HepG2 (cell line): ENCODE results near the gene PROC. TPM values are rescaled to one million over a fixed set of nuclear protein-coding genes. Genes with fewer than 3 reads are reported as not detected.
A peak's percentile ranks its signal among the peaks of the same experiment; 100 is the strongest.

Source experiments
- AGO1 ChIP-seq: fragments of 200-400 bp; formaldehyde crosslinking; IDR thresholded peaks from 2 replicates; pipeline ENCODE4 v1.6.1; 2017; ENCODE audit warnings: mild to moderate bottlenecking, low read depth, low read length, moderate library complexity; ENCODE audit not compliant: poor library complexity, severe bottlenecking
- ATAD3A ChIP-seq: sonication (generic); formaldehyde crosslinking; IDR thresholded peaks from 2 replicates; pipeline ENCODE4 v1.4.0; 2020; ENCODE audit warnings: missing genetic modification reagents
- CCAR2 ChIP-seq: fragments of 200-400 bp; formaldehyde crosslinking; optimal IDR thresholded peaks from 2 replicates; pipeline ENCODE3; 2018; ENCODE audit warnings: low read depth, mild to moderate bottlenecking, low read length, moderate library complexity
- DMAP1 ChIP-seq: IDR thresholded peaks from 2 replicates; pipeline ENCODE4 v1.6.1; 2016
- DPF2 ChIP-seq: sonication (generic); formaldehyde crosslinking; IDR thresholded peaks from 2 replicates; pipeline ENCODE4 v1.4.0; 2020; ENCODE audit warnings: mild to moderate bottlenecking, low read depth, missing genetic modification reagents, borderline replicate concordance
- FOXA1 ChIP-seq, 2 experiments: fragments of 450-650 bp in 1 of 2; sonication (generic) in 1 of 2; formaldehyde crosslinking in 1 of 2; IDR thresholded peaks; 2 replicates each; pipeline versions ENCODE4 v1.4.0 to v1.6.1; 2016 to 2020; ENCODE audit warnings: missing genetic modification reagents in 1 of 2
- HHEX ChIP-seq: IDR thresholded peaks from 2 replicates; pipeline ENCODE4 v1.6.1; 2016; ENCODE audit warnings: control low read depth
- NFIB ChIP-seq: sonication (generic); formaldehyde crosslinking; IDR thresholded peaks from 2 replicates; pipeline ENCODE4 v1.9.0; 2021; ENCODE audit warnings: missing genetic modification reagents, mild to moderate bottlenecking, borderline replicate concordance
- PHB2 ChIP-seq: fragments of 450-650 bp; IDR thresholded peaks from 2 replicates; pipeline ENCODE4 v1.6.1; 2018; ENCODE audit not compliant: partially characterized antibody
- SAP130 ChIP-seq: IDR thresholded peaks from 2 replicates; pipeline ENCODE4 v1.6.1; 2016; ENCODE audit warnings: low read depth
- SRSF1 ChIP-seq: fragments of 200-400 bp; formaldehyde crosslinking; optimal IDR thresholded peaks from 2 replicates; pipeline ENCODE3; 2017; ENCODE audit warnings: mild to moderate bottlenecking, low read depth, low read length, moderate library complexity
- TCF7 ChIP-seq: sonication (generic); IDR thresholded peaks from 2 replicates; pipeline ENCODE4 v1.6.1; 2016; ENCODE audit warnings: antibody characterized with exemption, low read depth
- TP53 ChIP-seq: sonication (generic); formaldehyde crosslinking; conservative IDR thresholded peaks from 2 replicates; pipeline ENCODE4 v1.4.0; 2020; ENCODE audit warnings: missing genetic modification reagents
- ZBTB7B ChIP-seq: sonication (generic); formaldehyde crosslinking; IDR thresholded peaks from 2 replicates; pipeline ENCODE4 v1.4.0; 2020; ENCODE audit warnings: missing genetic modification reagents
- ZNF232 ChIP-seq: sonication (generic); formaldehyde crosslinking; IDR thresholded peaks from 2 replicates; pipeline ENCODE4 v1.4.0; 2020; ENCODE audit warnings: missing genetic modification reagents, borderline replicate concordance
- ZNF558 ChIP-seq: sonication (generic); formaldehyde crosslinking; IDR thresholded peaks from 2 replicates; pipeline ENCODE4 v1.9.0; 2022; ENCODE audit warnings: mild to moderate bottlenecking, missing genetic modification reagents, borderline replicate concordance
- polyA plus RNA-seq, 8 experiments: library from polyadenylated mRNA; depleted of rRNA in 3 of 8; stranded (reverse) in 7 of 8; unstranded in 1 of 8; fragments of >200 nt; fragmentation: Illumina TruSeq in 4 of 8; extraction: Trizol in 4 of 8; gene quantifications; 2 replicates each; pipeline versions ENCODE4 v1.2.1 to v1.2.3, GENCODE V29; 2011 to 2016; ENCODE audit warnings: low read depth in 4 of 8, missing spikeins in 1 of 8, mixed read lengths in 1 of 8; ENCODE audit not compliant: insufficient read depth in 1 of 8
- total RNA-seq, 5 experiments: library from RNA; depleted of rRNA; stranded (reverse); fragments of >200 nt; fragmentation: Illumina TruSeq; extraction: Trizol; gene quantifications; 2 replicates each; pipeline ENCODE4 v1.2.3, GENCODE V29; 2016; ENCODE audit warnings: low read depth in 1 of 5
- TF ChIP-seq, protein P1 (sequence below): sonication (generic); formaldehyde crosslinking; conservative IDR thresholded peaks from 2 replicates; pipeline ENCODE4 v1.5.0; 2020; ENCODE audit warnings: missing genetic modification reagents
- TF ChIP-seq, protein P2 (sequence below): sonication (generic); formaldehyde crosslinking; IDR thresholded peaks from 2 replicates; pipeline ENCODE4 v1.4.0; 2020; ENCODE audit warnings: missing genetic modification reagents
- TF ChIP-seq, protein P3 (sequence below): IDR thresholded peaks from 2 replicates; pipeline ENCODE4 v1.6.1; 2012; ENCODE audit warnings: low read depth, low read length, improper control_type of control experiment
- TF ChIP-seq, protein P4 (sequence below): sonication (generic); formaldehyde crosslinking; IDR thresholded peaks from 2 replicates; pipeline ENCODE4 v1.4.0; 2020; ENCODE audit warnings: missing genetic modification reagents, borderline replicate concordance
- TF ChIP-seq, protein P5 (sequence below): sonication (generic); formaldehyde crosslinking; IDR thresholded peaks from 2 replicates; pipeline ENCODE4 v1.5.0; 2020; ENCODE audit warnings: missing genetic modification reagents, mild to moderate bottlenecking, borderline replicate concordance

Gene PROC
- total and polyA plus RNA-seq, 2 of the 13 experiments (the other 11 are each of a cell fraction or from before 2014, with no cell fraction given): 134 to 185 TPM

DNA sequence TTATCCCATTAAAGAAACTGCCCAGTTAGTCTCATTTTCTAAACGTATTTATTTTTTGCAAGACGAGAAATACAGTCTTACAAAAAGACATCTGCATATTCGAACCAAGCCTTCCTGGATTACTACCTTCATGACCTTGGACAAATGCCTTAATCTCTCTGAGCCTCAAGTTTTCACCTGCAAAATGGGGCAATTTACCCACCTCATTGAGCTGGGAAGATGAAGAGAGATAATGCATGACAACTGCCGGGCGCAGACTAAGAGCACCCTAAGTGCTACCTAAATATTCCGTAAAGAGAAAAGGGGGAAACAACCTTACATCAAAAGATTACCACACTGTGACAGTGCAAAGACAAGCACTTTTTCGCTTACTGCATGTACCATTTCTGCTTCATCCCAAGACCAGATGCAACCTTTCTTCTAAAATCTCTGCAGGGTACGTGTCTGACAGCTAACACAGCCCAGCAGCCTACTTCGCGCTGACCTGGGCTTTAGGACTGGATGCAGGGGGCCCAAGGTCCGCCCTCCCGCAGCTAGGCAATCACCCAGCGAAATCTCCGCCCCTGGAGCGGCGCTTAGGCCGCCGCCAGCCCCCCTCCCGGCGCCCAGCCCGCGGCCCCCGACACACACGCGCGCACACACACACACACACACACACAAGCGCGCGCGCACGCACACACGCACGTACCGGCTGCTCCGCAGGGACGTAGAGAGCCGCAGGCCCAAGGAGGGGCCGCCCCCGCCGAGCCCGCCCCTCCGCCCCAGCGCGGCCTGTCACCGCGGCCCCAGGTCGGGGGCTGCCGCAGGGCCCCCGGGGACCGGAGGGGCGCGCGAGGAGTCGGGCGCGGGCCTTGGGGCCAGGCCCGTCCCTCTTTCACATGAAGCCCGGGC lies 31.2 kb upstream of the PROC start (continued):
- TF ChIP-seq, protein P1, sequence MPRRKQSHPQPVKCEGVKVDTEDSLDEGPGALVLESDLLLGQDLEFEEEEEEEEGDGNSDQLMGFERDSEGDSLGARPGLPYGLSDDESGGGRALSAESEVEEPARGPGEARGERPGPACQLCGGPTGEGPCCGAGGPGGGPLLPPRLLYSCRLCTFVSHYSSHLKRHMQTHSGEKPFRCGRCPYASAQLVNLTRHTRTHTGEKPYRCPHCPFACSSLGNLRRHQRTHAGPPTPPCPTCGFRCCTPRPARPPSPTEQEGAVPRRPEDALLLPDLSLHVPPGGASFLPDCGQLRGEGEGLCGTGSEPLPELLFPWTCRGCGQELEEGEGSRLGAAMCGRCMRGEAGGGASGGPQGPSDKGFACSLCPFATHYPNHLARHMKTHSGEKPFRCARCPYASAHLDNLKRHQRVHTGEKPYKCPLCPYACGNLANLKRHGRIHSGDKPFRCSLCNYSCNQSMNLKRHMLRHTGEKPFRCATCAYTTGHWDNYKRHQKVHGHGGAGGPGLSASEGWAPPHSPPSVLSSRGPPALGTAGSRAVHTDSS (CRISPR knock-in tag): no peak
- TF ChIP-seq TCF7 (no peak), FOXA1 (IDR thresholded peaks at IDR 0.05) (no peak), FOXA1 (CRISPR knock-in tag; IDR thresholded peaks at IDR 0.05) (no peak), ZBTB7B (CRISPR knock-in tag) (peak; percentile 92), HHEX (CRISPR knock-in tag) (no peak), CCAR2 (no peak), SRSF1 (no peak), ATAD3A (CRISPR knock-in tag) (no peak), AGO1 (no peak), TP53 (CRISPR knock-in tag) (no peak), ZNF232 (CRISPR knock-in tag) (peak; percentile 42; the same call in 1 of the 2 replicates), NFIB (CRISPR knock-in tag) (no peak), ZNF558 (no peak), DPF2 (CRISPR knock-in tag) (no peak), PHB2 (no peak), SAP130 (CRISPR knock-in tag) (peak; percentile 91), DMAP1 (CRISPR knock-in tag) (no peak)
- TF ChIP-seq, protein P2, sequence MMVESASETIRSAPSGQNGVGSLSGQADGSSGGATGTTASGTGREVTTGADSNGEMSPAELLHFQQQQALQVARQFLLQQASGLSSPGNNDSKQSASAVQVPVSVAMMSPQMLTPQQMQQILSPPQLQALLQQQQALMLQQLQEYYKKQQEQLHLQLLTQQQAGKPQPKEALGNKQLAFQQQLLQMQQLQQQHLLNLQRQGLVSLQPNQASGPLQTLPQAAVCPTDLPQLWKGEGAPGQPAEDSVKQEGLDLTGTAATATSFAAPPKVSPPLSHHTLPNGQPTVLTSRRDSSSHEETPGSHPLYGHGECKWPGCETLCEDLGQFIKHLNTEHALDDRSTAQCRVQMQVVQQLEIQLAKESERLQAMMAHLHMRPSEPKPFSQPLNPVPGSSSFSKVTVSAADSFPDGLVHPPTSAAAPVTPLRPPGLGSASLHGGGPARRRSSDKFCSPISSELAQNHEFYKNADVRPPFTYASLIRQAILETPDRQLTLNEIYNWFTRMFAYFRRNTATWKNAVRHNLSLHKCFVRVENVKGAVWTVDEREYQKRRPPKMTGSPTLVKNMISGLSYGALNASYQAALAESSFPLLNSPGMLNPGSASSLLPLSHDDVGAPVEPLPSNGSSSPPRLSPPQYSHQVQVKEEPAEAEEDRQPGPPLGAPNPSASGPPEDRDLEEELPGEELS (CRISPR knock-in tag): peak; percentile 73
- TF ChIP-seq, protein P3, sequence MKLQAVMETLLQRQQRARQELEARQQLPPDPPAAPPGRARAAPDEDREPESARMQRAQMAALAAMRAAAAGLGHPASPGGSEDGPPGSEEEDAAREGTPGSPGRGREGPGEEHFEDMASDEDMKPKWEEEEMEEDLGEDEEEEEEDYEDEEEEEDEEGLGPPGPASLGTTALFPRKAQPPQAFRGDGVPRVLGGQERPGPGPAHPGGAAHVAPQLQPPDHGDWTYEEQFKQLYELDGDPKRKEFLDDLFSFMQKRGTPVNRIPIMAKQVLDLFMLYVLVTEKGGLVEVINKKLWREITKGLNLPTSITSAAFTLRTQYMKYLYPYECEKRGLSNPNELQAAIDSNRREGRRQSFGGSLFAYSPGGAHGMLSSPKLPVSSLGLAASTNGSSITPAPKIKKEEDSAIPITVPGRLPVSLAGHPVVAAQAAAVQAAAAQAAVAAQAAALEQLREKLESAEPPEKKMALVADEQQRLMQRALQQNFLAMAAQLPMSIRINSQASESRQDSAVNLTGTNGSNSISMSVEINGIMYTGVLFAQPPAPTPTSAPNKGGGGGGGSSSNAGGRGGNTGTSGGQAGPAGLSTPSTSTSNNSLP: no peak; the same call in 1 of the 2 replicates
- TF ChIP-seq, protein P4, sequence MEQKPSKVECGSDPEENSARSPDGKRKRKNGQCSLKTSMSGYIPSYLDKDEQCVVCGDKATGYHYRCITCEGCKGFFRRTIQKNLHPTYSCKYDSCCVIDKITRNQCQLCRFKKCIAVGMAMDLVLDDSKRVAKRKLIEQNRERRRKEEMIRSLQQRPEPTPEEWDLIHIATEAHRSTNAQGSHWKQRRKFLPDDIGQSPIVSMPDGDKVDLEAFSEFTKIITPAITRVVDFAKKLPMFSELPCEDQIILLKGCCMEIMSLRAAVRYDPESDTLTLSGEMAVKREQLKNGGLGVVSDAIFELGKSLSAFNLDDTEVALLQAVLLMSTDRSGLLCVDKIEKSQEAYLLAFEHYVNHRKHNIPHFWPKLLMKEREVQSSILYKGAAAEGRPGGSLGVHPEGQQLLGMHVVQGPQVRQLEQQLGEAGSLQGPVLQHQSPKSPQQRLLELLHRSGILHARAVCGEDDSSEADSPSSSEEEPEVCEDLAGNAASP: peak; percentile 56; the same call in 1 of the 2 replicates
- TF ChIP-seq, protein P5, sequence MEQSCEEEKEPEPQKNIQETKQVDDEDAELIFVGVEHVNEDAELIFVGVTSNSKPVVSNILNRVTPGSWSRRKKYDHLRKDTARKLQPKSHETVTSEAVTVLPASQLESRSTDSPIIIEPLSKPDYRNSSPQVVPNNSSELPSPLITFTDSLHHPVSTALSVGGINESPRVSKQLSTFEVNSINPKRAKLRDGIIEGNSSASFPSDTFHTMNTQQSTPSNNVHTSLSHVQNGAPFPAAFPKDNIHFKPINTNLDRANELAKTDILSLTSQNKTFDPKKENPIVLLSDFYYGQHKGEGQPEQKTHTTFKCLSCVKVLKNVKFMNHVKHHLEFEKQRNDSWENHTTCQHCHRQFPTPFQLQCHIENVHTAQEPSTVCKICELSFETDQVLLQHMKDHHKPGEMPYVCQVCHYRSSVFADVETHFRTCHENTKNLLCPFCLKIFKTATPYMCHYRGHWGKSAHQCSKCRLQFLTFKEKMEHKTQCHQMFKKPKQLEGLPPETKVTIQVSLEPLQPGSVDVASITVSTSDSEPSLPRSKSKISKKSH (CRISPR knock-in tag): no peak
